Middle frontal gyrus (tissue), 1 donor: ENCODE data around the gene CDA.

Experiments used
- DNase-seq: peaks from one replicate; pipeline ENCODE4 v3.0.0-alpha.2; 2015; ENCODE audit warnings: low spot score; ENCODE audit errors: extremely low spot score

Gene CDA

DNA sequence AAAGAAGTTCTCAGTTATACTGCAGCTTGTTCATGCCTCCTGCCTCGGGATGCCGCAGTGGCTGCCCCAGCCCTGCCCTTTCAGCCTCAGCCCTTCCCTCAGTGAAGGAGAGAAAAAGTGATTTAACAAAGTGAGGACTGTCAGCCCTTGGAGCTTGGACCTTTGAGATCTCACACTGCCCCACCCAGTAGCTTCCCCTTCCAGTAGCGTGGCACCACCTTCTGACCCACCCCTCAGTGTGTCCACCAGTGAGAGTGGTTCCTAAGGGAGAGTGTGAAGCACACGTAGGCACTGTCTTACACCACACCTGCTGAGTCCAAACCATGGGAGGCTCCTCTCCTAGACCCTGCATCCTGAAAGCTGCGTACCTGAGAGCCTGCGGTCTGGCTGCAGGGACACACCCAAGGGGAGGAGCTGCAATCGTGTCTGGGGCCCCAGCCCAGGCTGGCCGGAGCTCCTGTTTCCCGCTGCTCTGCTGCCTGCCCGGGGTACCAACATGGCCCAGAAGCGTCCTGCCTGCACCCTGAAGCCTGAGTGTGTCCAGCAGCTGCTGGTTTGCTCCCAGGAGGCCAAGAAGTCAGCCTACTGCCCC, at the start of gene CDA:
TSS of gene CDA (plus strand) at position 464 of the 592 bp plus-strand sequence. CDS start at position 497, 33 bp downstream.
- no peak for DNase-seq

DNA sequence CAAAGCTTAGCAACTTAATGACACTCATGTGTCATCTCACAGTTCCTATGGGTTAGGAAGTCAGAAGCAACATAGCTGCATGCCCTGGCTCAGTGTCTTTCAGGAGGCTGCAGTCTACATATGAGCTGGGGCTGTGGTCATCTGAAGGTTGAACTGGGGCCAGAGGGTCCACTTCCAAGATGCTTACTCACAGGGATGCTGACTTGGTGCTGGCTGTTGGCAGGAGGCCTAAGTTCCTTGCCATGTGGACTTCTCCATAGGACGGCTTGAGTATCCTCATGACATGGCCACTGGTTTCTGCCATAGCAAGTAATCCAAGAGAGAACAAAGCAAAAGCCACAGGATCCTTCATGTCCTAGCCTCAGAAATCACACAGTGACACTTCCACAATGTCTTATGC, 48.6 kb upstream of the CDA start:
- no peak for DNase-seq

DNA sequence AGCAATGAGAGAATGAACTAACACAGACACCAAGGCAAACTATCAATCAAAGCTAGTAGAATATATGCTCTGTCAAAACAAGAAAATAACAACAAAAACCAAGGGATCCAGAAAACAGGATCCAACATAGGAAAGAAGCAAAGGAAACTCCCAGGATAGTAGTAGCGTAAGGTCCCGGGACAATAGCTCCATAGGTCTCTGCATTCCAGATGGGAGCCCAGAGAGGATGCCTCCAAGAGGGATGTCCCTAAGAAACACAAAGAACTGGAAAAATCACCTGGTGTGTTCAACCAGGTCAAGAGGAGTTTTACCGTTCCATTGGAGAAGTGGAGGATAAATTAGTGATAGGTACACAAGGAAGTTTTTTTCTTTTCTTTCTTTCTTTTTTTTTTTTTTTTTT, 42.3 kb upstream of the CDA start:
- no peak for DNase-seq

DNA sequence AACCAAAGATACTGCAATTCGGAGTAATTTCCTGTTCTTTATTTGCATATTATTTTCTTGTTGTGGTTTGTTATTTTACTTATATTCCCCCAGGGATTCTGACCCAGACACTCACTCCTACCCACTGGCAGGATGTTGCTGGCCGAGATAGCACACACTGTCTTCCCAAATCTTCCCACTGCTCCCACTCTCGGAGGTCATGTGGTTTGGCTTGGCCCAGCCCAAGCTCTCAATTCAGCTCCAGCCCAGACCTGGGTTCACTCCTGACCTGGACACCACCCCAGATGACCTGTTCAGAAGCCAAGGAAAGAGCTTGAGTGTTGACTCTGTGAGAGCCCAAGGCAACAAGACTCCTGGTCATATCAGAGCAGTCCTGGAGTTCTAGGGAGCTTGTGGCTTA, 37.7 kb upstream of the CDA start:
- no peak for DNase-seq

DNA sequence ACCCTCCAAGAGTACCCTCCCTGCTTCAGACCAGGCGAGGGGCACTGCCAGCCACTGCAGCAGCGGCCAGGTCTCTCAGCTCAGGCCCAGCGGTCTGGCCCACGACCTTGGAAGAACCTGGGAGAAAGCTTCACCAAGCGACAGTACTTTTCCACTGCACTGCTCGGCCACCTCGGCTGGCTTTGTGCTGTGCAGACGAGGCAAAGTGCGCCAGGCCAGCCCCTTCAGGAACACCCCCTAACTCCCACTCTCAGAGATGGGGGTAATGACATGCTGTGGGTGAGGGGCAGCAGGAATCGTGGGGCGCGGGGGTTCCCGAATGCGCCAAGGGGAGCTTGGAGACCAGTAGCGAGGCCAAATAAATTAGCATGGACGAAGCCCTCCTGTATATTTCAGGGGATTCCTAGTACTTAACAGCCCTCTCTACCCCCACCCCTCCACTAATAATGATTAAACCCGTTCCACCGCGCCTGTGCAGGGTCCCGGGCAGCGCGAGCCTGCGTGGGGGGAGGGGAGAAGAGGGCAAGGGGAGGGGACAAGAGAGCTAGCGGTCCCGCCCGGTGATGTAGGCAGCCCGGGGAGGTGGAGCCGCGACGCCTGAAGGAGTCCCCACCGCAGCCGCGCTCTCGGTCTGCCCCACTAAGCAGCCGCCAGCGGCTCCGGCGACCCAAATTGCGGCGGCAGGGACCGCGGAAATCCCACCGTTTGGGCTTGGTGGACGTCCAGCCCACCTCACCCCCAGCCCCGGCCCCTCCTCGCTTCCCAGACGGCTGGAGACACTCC, 36.8 kb upstream of the CDA start, which contains the start of gene FAM43B:
TSS of gene FAM43B (plus strand) at position 629 of the 783 bp plus-strand sequence. CDS start 401 bp downstream, outside the sequence.
- DNase-seq = no peak

DNA sequence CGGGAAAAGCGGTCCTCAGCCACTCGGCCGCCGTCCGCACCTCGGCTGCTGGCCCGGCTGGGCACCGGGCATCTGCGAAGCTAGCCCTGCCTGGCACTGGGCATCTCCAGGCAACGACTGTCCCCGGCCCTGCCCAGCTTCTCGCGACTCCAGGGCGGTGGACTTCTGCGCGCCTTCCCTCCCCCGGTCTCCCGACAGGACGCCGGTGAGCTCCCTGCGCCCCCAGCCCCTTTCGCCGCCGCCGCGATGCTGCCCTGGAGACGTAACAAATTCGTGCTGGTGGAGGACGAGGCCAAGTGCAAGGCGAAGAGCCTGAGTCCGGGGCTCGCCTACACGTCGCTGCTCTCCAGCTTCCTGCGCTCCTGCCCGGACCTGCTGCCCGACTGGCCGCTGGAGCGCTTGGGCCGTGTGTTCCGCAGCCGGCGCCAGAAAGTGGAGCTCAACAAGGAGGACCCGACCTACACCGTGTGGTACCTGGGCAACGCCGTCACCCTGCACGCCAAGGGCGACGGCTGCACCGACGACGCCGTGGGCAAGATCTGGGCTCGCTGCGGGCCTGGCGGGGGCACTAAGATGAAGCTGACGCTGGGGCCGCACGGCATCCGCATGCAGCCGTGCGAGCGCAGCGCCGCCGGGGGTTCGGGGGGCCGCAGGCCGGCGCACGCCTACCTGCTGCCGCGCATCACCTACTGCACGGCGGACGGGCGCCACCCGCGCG, 36.0 kb upstream of the CDA start:
- DNase-seq = no peak

DNA sequence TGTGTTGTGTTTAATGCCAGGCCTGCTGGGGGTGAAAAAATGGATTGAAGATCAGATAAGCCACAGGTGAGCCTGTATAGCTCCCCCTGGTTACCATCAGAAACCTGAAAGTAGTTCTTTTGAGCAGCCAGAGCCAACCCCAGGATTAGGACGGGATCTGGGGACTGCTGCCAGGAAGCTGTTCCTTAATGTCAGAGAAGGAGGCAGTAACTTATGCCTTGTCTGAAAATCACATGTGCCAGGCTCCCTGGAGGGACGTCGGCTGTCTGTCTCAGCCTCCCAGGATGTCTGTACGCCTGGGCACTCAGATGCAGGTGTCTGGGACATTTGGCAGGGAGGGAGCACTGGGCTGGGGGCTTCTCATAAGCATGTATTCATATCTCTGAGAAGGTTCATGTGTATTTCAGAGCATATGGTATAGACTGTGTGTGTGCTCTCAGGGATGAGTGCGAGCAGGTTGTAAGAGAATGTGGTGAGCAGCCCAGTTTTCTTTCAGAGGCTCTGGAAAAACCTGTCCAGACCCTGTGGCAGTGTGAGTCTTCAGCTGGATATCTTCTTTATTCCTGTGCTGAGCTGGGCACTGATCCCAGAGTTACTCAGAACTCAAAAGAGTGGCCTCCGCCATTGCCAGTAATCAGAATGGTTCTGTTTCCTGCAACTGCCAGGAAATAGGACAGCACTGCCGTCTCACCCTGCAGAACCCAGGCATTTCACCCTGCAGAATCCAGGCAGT, 33.7 kb upstream of the CDA start:
- DNase-seq = no peak

DNA sequence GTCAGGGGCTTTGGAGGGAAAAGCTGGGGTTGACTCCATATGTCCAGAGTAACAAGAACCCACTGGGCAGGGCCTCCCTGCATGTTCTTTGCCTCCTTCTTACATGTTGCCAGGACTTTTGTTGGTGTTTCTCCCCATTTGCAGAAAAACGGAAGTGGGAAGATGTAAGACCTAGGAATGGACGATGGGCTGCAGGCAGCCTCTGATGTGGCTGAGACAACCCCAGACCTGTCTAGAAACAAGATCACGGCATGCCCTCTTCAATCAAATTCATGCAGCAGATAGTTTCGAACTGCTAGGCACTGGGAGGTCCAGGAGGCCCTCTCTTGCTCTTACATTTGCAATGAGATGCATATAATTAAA, 33.2 kb upstream of the CDA start:
- DNase-seq = no peak

DNA sequence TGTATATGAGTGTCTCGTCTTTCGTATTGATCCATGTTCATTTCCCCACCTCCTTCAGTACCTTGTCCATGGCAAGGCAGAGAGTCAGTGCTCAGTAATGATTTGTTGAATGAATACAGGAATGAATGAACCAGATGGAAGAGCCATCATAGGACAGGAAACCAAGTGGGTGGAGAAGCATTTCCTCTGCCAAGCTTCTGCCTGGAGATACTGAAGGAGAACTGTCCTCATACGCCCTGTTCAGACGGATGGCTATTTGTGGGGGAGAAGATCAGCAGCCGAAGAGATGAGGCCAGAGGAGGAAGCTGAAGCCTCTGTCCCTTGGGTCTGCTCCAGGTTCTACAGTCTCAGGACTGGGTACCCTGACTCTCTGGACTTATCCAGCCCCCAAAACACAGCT, 30.7 kb upstream of the CDA start:
- DNase-seq = peak; percentile 35

DNA sequence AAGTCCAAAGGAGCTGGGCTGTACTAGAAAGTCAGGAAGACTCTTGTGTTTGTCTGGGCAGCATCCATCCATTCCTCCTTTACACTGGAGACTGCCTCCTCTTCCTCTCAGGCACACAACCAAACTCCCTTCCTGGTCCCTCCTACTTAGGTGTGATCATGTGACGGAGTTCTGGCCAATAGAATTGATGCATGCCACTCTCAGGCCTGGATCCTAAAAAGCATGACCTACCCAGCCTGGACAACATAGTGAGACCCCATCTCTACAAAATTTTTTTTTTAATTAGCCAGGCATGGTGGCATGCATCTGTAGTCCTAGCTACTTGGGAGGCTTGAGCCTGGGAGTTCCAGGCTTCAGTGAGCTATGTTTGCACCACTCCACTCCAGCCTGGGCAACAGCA, 27.9 kb upstream of the CDA start:
- no peak for DNase-seq

DNA sequence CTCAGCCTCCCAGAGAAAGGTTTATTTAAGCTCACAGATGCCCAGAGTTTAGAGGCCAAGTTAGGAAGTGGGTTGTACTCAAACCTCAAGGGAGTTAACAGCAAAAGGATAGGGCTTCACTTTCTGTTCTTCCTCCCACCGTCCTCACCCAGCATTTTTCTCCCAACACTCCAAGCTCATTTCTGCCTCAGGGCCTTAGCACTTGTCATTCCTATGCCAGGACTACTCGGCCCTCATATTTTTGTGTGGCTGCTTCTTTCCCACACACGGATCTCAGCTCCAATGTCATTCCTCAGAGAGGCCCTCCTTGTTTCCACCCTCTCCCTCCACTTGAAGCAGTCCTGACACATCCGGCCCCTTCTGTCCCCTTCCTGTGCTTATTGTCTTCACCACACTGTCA, 23.7 kb upstream of the CDA start:
- no peak for DNase-seq

DNA sequence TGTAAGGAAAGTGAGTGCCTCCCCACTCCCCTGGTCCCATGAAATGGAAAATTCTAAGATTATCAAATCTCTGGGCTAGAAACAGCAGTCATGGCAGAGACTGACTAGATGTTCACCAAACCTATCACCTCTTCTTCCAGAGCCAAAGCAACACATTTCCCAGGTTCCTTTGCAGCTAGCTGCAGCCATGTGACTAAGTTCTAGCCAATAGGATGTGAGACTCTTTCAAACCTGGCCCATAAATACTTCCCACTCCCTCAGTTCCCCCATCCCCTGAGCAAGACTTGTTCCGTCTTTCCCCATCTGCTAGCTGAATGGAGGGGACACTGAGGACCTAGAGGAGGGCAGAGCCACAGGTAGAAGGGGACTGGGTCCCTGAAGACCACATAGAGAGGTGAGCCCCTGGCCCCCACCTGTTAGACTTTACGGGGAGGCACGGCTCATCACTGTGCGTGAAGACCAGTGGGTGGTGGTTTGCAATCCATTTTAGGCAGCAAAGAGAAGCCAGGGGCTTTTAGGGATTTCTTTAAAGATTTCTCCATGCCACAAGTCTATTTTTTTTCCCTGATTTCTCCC, 19.3 kb upstream of the CDA start:
- no peak for DNase-seq

DNA sequence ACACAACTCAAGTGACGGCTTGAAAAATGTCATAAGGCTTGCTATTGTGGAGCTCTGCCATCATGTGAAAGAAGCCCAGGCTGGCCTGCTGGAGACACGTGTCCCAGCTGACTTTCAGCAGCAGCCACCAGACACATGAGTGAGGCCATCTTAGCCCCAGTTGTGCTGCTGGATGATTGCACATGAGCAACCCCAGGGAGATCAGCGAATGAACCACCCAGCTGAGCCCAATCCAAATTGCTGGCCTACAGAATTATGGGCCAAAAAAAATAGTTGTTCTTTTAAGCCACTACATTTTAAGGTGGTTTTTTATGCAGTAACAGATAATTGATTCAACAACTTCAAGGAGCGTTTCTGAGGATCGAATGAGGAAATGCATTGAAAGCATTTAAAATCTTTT, 17.5 kb upstream of the CDA start:
- DNase-seq = no peak

DNA sequence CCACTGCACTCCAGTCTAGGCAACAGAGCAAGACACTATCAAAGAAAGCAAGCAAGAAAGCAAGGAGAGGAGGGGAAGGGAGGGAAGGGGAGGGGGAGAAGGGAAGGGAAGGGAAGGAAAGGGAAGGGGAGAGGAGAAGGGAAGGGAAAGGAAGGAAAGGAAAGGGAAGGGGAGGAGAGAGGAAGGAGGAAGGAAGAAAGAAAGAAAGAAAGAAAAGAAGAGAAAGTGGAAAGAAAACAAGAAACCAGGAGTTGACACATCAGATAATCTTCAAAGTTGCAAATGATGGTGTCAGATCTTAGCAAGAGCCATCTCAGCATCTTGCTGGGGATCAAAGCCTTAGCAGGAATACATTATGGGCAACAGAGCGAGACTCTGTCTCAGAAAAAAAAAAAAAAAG, 14.9 kb upstream of the CDA start:
- no peak for DNase-seq

DNA sequence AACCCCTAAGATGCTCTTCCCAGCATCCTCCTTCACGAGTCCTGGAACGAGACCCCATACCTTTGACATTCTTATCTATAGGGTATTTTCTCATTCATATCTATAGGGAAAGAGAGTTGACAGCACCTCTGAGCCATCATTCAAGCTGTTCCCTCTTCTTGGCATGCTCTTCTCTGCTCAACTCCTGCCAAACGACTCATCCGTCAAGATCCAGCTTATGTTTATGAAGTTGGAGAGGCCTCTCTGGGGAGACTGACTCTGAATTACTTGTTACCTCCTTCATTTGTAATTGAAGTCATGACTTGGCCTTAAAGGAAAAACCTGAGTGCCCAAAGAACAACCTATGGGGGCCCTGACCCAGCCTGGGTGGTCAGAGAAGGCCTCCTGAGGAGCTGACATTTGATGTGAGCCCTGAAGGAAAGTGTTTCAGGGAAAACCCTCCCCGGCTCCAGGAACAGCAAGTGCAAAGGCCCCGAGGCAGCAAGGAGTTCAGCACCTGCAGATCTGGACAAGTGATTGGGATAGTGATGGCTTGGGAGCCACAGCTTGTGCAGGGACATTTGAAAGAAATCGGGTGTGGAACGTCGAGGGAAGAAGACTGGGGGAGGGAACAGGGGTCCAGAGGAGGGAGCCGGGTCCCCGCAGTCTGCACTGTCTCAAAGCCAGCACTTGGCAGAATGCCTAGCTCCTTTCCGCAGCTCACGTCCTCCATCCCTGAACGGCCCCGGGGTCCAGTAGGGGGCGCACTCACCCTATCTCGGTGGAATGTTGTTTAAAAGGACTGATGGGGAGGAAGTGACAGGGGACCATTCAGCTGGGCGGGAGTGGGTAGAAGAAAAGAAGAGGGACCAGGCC, 14.0 kb upstream of the CDA start:
- no peak for DNase-seq

DNA sequence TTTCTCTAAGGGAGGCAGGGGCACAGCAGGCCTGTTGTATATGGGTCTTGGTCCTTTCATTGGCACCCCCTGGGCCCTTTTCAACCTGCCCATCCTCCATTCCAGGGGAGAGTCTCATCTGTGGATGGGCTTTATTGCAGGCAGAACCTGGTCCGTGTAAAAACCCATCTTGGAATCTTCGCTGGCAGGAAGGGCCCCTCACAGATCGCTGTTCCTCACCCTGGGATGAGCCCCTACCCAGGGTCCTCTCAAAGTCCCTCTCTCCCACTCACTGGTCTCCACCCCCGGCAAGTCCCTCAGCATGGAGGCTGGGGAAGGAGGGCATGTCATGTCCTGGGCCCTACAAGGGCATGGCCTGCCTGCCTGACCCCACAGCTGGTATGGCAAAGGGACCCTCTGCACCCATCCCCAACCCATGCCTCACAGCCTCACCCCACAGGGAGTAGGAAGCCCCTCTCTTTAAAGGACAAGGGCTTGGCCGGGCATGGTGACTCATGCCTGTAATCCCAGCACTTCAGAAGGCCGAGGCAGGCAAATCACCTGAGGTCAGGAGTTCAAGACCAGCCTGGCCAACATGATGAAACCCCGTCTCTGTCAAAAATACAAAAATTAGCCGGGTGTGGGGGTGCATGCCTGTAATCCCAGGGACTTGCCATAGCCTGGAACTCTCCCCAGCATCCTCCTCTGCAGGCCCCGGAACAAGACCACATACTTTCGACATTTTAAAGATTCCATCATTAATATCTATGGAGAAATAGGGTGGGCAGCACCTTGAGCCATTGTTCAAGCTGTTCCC, 13.2 kb upstream of the CDA start:
- DNase-seq = no peak

DNA sequence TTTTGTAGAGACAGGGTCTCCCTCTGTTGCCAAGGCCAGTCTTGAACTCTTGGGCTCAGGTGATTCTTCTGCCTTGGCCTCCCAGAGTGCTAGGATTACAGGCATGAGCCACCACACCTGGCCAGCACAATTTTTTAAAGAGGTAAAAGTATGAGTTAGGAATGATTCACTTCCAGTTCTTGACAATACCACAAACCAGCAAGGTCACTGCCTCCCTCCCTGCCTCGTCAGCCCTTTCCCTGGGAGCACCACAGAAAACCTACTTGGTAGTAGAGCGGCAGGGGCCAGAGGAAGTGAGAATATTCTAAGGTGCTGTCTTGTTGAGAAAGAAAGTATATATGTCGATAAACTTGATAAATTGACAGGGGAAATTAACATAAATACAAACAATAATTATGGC, 10.8 kb upstream of the CDA start:
- no peak for DNase-seq

DNA sequence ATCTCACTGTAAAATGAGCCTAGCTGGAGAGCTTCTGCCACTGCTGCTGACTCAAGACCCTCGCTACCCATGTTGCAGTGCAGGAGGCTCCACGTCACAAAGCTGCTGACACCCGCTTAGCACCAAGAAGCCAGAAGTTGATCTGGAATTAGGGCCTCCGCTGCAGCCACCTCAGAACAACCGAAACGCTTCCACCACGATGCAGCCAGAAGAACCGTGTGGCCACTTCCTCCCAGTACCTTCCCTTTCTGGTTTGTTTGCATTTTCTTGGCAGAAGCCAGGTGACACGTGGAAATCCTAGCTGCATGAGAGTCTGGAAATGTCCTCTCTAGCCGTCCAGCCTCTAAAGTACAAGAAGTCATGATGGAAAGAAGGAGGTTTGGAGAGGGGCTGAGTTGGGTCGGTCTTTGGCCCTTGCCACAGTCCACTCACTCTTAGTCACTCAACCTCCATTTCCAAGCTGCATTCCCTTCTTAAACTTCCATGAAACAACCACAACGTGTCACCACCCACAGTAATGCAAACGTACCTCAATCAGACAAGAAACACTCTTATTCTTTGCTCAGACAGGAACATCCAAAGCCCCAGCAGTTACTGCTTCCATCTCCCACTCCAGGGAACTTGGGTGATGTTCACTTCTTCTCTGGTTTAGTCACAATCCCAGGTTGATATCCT, 10.0 kb upstream of the CDA start:
- no peak for DNase-seq

DNA sequence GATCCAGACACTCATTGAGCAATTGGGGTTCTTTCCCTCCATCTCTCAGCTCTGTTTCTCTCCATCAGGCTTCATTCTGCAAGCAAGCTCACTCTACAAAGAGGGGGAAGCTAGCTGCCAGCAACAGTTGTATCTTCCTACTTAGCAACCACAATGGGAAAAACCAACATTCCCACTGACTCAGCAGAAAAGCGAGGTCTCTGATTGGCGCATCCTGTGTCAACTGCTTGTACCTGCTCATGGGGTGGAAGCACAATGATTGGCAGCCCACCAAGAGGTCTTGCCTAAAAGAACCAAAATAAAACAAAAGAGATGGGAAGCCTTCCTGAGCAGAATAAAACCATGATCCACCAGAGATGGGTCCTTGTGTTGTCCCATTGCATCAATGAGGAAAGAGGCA, 4.0 kb upstream of the CDA start:
- no peak for DNase-seq
